GM12872 (cell line): ENCODE data around the gene DDX17.

ENCODE experiments used
- CTCF ChIP-seq: IDR thresholded peaks from 3 replicates; pipeline ENCODE4 v1.5.1; 2011; ENCODE audit warnings: low read depth, mild to moderate bottlenecking, low read length, moderate library complexity; ENCODE audit not compliant: insufficient read depth

DDX17 gene

DNA sequence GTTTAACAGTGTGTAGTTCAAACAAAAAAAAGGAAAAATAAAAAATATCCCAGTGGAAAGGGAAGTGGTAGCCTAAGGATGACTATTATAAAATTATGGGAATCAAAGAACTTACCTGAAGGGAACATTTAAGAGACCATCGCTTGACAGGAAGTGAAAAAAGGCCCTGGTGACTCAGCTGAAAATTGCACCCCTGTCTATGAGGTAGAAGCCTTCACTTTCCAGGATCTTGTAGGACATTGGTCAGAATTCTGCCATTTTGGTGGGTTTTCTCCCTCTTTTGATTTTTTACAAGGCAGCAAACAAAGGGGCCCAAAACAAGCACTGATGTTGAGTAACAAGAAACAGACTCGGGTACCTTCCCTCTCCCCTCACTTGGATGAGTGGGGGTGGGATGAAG lies 15.6 kb downstream of the DDX17 start:
- no peak for TF ChIP-seq CTCF

DNA sequence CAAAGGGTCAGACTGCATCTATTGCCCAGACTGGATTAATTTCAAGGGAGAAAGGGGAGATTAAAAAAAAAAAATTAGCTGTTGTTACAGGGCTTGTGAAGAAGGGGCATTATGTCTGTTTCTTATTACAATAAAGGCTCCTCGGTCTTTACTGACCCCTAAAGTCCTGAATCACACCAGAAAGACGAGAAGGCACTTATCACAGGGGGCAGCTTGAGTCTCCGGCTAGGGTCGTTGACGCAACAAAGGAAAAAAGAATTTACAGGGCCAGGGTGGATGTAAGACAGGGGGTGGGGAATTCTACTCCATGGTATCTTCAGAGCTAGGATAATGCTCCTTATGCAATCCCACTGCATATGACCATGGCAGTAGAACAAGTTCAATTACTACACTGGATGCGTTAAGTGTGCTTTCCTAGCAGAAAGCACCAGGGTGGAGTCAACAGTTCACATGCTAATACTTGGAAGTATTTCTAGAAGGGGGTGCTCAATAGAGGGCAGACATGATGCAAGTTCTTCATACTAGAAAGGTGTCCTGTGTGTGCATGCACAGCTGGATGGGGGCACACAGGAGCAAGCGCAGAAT lies 16.5 kb downstream of the DDX17 start:
- no peak for TF ChIP-seq CTCF

- no peak for TF ChIP-seq CTCF
Observed at GRCh38 chr22:38489142-38489541, 17.0 kb downstream of the DDX17 start.

- no peak for TF ChIP-seq CTCF
Observed at GRCh38 chr22:38487946-38488345, 18.2 kb downstream of the DDX17 start.

GRCh38 chr22:38485783-38486182 lies 20.3 kb downstream of the DDX17 start:
- TF ChIP-seq CTCF = no peak

- no peak for TF ChIP-seq CTCF
Observed at GRCh38 chr22:38484244-38484643, 21.9 kb downstream of the DDX17 start.

- no peak for TF ChIP-seq CTCF
Observed at GRCh38 chr22:38482662-38483308, 23.3 kb downstream of the DDX17 start.
